ENCODE measurements around the gene TAOK1.
"Not testable (repeated sequence)": the region's sequence is repeated elsewhere in the genome, so short reads cannot be mapped to it uniquely, and the experiment has no call there.

The TAOK1 gene

GRCh38 chr17:29555840-29556239 is 165.7 kb downstream of the TAOK1 start:
- peak overlapping the region; percentile 48 for H3K4me2 ChIP-seq (ENCODE audit: low read length)
- TF ChIP-seq CTCF (IDR thresholded peaks at IDR 0.05; ENCODE audit: low read depth, low read length) (no peak), EZH2phosphoT487 (IDR thresholded peaks at IDR 0.05; ENCODE audit: low read depth) (no peak)
- H3K4me1 ChIP-seq (ENCODE audit: low read length) = peaks cover 35% of the 10 kb centered on the region
- H3K27ac ChIP-seq (ENCODE audit: low read length) = no peak overlapping the region
- peaks cover 14% of the 10 kb centered on the region for H3K36me3 ChIP-seq (replicated peaks; ENCODE audit: low read depth, low read length)
- no peak overlapping the region for H3K4me3 ChIP-seq (ENCODE audit: low read length)
- H3K79me2 ChIP-seq (ENCODE audit: low read length) = no peaks in the 10 kb centered on the region
- H3K9me3 ChIP-seq (ENCODE audit: insufficient read depth, low read length) = no peaks in the 10 kb centered on the region
- H3K27me3 ChIP-seq (ENCODE audit: low read depth, low read length) = no peaks in the 10 kb centered on the region
- no peak overlapping the region for H3K9ac ChIP-seq (ENCODE audit: low read length)
- peaks cover 4% of the 10 kb centered on the region for H4K20me1 ChIP-seq (ENCODE audit: insufficient read depth, low read length)
- H2AFZ ChIP-seq (ENCODE audit: low read depth, low read length) = no peak overlapping the region

- H2AFZ ChIP-seq (ENCODE audit: low read depth, low read length) = no peak overlapping the region
- peaks cover 13% of the 10 kb centered on the region for H3K36me3 ChIP-seq (replicated peaks; ENCODE audit: low read depth, low read length)
- no peak overlapping the region for H3K4me3 ChIP-seq (ENCODE audit: low read length)
- H4K20me1 ChIP-seq (ENCODE audit: insufficient read depth, low read length) = peaks cover 4% of the 10 kb centered on the region; the same call in 1 of the 2 replicates
- H3K27me3 ChIP-seq (ENCODE audit: low read depth, low read length) = no peaks in the 10 kb centered on the region
- no peak overlapping the region for H3K9ac ChIP-seq (ENCODE audit: low read length)
- H3K9me3 ChIP-seq (ENCODE audit: insufficient read depth, low read length) = no peaks in the 10 kb centered on the region
- H3K4me1 ChIP-seq (ENCODE audit: low read length) = peaks cover 42% of the 10 kb centered on the region
- H3K79me2 ChIP-seq (ENCODE audit: low read length) = no peaks in the 10 kb centered on the region
- H3K4me2 ChIP-seq (ENCODE audit: low read length) = no peak overlapping the region
- H3K27ac ChIP-seq (ENCODE audit: low read length) = no peak overlapping the region
- TF ChIP-seq CTCF (IDR thresholded peaks at IDR 0.05; ENCODE audit: low read depth, low read length) (no peak), EZH2phosphoT487 (IDR thresholded peaks at IDR 0.05; ENCODE audit: low read depth) (no peak)
These were observed 167.0 kb downstream of the TAOK1 start for GRCh38 chr17:29557085-29557738.

- H3K9ac ChIP-seq (ENCODE audit: low read length) = no peak overlapping the region
- H3K4me1 ChIP-seq (ENCODE audit: low read length) = peaks cover 42% of the 10 kb centered on the region
These were observed 167.6 kb downstream of the TAOK1 start for GRCh38 chr17:29557739-29558116.

GRCh38 chr17:29558139-29558538 is 168.0 kb downstream of the TAOK1 start:
- not testable (repeated sequence) for H4K20me1 ChIP-seq (ENCODE audit: insufficient read depth, low read length); H3K27me3 ChIP-seq (ENCODE audit: low read depth, low read length); H3K4me3 ChIP-seq (ENCODE audit: low read length); H3K79me2 ChIP-seq (ENCODE audit: low read length); H3K4me2 ChIP-seq (ENCODE audit: low read length); H3K9me3 ChIP-seq (ENCODE audit: insufficient read depth, low read length); H3K27ac ChIP-seq (ENCODE audit: low read length); H3K9ac ChIP-seq (ENCODE audit: low read length); H2AFZ ChIP-seq (ENCODE audit: low read depth, low read length)
- peaks cover 42% of the 10 kb centered on the region for H3K4me1 ChIP-seq (ENCODE audit: low read length)
- peaks cover 18% of the 10 kb centered on the region for H3K36me3 ChIP-seq (replicated peaks; ENCODE audit: low read depth, low read length)

More at GRCh38 chr17:29557739-29558116, 167.6 kb downstream of the TAOK1 start:
- no peak overlapping the region for H3K27ac ChIP-seq (ENCODE audit: low read length)
- H3K36me3 ChIP-seq (replicated peaks; ENCODE audit: low read depth, low read length) = peaks cover 18% of the 10 kb centered on the region
- no peak overlapping the region for H3K4me3 ChIP-seq (ENCODE audit: low read length)
- no peak overlapping the region for H2AFZ ChIP-seq (ENCODE audit: low read depth, low read length)
- H3K9me3 ChIP-seq (ENCODE audit: insufficient read depth, low read length) = no peaks in the 10 kb centered on the region
- no peak for TF ChIP-seq CTCF (IDR thresholded peaks at IDR 0.05; ENCODE audit: low read depth, low read length)
- TF ChIP-seq EZH2phosphoT487 (IDR thresholded peaks at IDR 0.05; ENCODE audit: low read depth) = no peak
- peaks cover 4% of the 10 kb centered on the region; the same call in 1 of the 2 replicates for H4K20me1 ChIP-seq (ENCODE audit: insufficient read depth, low read length)
- no peaks in the 10 kb centered on the region for H3K27me3 ChIP-seq (ENCODE audit: low read depth, low read length)
- H3K4me2 ChIP-seq (ENCODE audit: low read length) = no peak overlapping the region
- no peaks in the 10 kb centered on the region for H3K79me2 ChIP-seq (ENCODE audit: low read length)

Data from OCI-LY3 (cell line).